HG02981 (cell line): ENCODE data around the gene EXOC3.
"Not testable (repeated sequence)": the region's sequence is repeated elsewhere in the genome, so short reads cannot be mapped to it uniquely, and the experiment has no call there.

Experiments
- ATAC-seq: cut with Tn5 transposase; IDR thresholded peaks from one replicate; pipeline ENCODE4 v1.9.1; 2021; ENCODE audit warnings: mild to moderate bottlenecking, moderate library complexity; ENCODE audit not compliant: unreplicated experiment

Gene EXOC3

GRCh38 chr5:497871-498509 is 55.0 kb downstream of the EXOC3 start:
- ATAC-seq = no peak

GRCh38 chr5:499233-500209 is 56.5 kb downstream of the EXOC3 start:
- ATAC-seq = no peak

GRCh38 chr5:500491-500890 is 57.5 kb downstream of the EXOC3 start:
- ATAC-seq = no peak

- no peak for ATAC-seq
Measured at GRCh38 chr5:501105-501830, 58.3 kb downstream of the EXOC3 start.

- no peak for ATAC-seq
Measured at GRCh38 chr5:501831-502184, 58.8 kb downstream of the EXOC3 start.

- no peak for ATAC-seq
Measured at GRCh38 chr5:502325-503079, 59.5 kb downstream of the EXOC3 start.

GRCh38 chr5:504326-505154 is 61.6 kb downstream of the EXOC3 start:
- no peak for ATAC-seq

- no peak for ATAC-seq
Measured at GRCh38 chr5:505951-506525, 63.1 kb downstream of the EXOC3 start.

GRCh38 chr5:507986-508575 is 65.1 kb downstream of the EXOC3 start:
- ATAC-seq = not testable (repeated sequence)

GRCh38 chr5:509611-510185 is 66.7 kb downstream of the EXOC3 start:
- no peak for ATAC-seq

- ATAC-seq = no peak
Measured at GRCh38 chr5:510521-510920, 67.5 kb downstream of the EXOC3 start.

- ATAC-seq = no peak
Measured at GRCh38 chr5:511476-511875, 68.5 kb downstream of the EXOC3 start.

- ATAC-seq = no peak
Measured at GRCh38 chr5:513216-514100, 70.5 kb downstream of the EXOC3 start.

- no peak for ATAC-seq
Measured at GRCh38 chr5:514101-514485, 71.1 kb downstream of the EXOC3 start.

- ATAC-seq = no peak
Measured at GRCh38 chr5:514673-515072, 71.7 kb downstream of the EXOC3 start.

- no peak for ATAC-seq
Measured at GRCh38 chr5:515273-515836, 72.4 kb downstream of the EXOC3 start.

- no peak for ATAC-seq
Measured at GRCh38 chr5:516338-516925, 73.5 kb downstream of the EXOC3 start.
